CD14-positive monocyte (primary cell): ENCODE data around the gene SPAG16. TPM values are rescaled to one million over a fixed set of nuclear protein-coding genes. Genes with fewer than 3 reads are reported as not detected.

Experiments used
- DNase-seq, 3 donors: peaks; one replicate each; pipeline ENCODE4 v3.0.0-alpha.2; 2011 to 2022
- H2AFZ ChIP-seq: 2 replicates; pipeline ENCODE4 v1.6.0; 2012; ENCODE audit warnings: mild to moderate bottlenecking, low read depth, low read length, inconsistent platforms; ENCODE audit not compliant: insufficient read depth, poor library complexity, severe bottlenecking
- H3K27ac ChIP-seq, 2 donors: 1 replicate in 1 of 2; 2 replicates in 1 of 2; pipeline ENCODE4 v1.5.1; 2012 to 2013; ENCODE audit warnings: low read length in 2 of 2, control low read depth in 1 of 2, inconsistent platforms in 1 of 2, low read depth in 1 of 2, mild to moderate bottlenecking in 1 of 2
- H3K27me3 ChIP-seq, 2 donors: one replicate each; pipeline versions ENCODE4 v1.6.0 to v1.6.1; 2011 to 2013; ENCODE audit warnings: low read length in 2 of 2; ENCODE audit not compliant: control insufficient read depth in 2 of 2, insufficient read depth in 2 of 2
- H3K36me3 ChIP-seq, 2 donors: replicated peaks in 1 of 2; 1 replicate in 1 of 2; 2 replicates in 1 of 2; pipeline versions ENCODE4 v1.5.1 to v1.6.1; 2012 to 2013; ENCODE audit warnings: low read length in 2 of 2, control low read depth in 1 of 2, inconsistent platforms in 1 of 2, mild to moderate bottlenecking in 1 of 2; ENCODE audit not compliant: insufficient read depth in 2 of 2, control insufficient read depth in 1 of 2
- H3K4me1 ChIP-seq, 2 donors: 1 replicate in 1 of 2; 2 replicates in 1 of 2; pipeline versions ENCODE4 v1.5.1 to v1.6.1; 2012 to 2013; ENCODE audit warnings: low read length in 2 of 2, control low read depth in 1 of 2, inconsistent platforms in 1 of 2, mild to moderate bottlenecking in 1 of 2, moderate library complexity in 1 of 2; ENCODE audit not compliant: insufficient read depth in 2 of 2, control insufficient read depth in 1 of 2
- H3K4me2 ChIP-seq: replicated peaks from 2 replicates; pipeline ENCODE3; 2012; ENCODE audit warnings: low read length, moderate library complexity, mild to moderate bottlenecking; ENCODE audit not compliant: poor library complexity, severe bottlenecking; ENCODE audit errors: extremely low read depth
- H3K4me3 ChIP-seq, 3 experiments: fragments of 200-600 bp in 1 of 3; sonication (generic) in 1 of 3; replicated peaks in 1 of 3; 1 replicate in 2 of 3; 2 replicates in 1 of 3; pipeline ENCODE4 v1.5.1; 2011 to 2013; ENCODE audit warnings: low read length in 3 of 3, mild to moderate bottlenecking in 3 of 3, control low read depth in 2 of 3, low read depth in 2 of 3, inconsistent platforms in 1 of 3, moderate library complexity in 1 of 3
- H3K79me2 ChIP-seq: 2 replicates; pipeline ENCODE4 v1.6.0; 2012; ENCODE audit warnings: mild to moderate bottlenecking, control low read depth, inconsistent platforms, low read length, moderate library complexity; ENCODE audit not compliant: insufficient read depth
- H3K9ac ChIP-seq: 2 replicates; pipeline ENCODE4 v1.6.0; 2017; ENCODE audit warnings: low read length, mild to moderate bottlenecking; ENCODE audit not compliant: insufficient read depth, poor library complexity, severe bottlenecking
- H3K9me3 ChIP-seq, 2 donors: replicated peaks in 1 of 2; 1 replicate in 1 of 2; 2 replicates in 1 of 2; pipeline versions ENCODE4 v1.5.1 to v1.6.1; 2012 to 2013; ENCODE audit warnings: low read length in 2 of 2, control low read depth in 1 of 2; ENCODE audit not compliant: control insufficient read depth in 1 of 2, insufficient read depth in 1 of 2
- H4K20me1 ChIP-seq: 2 replicates; pipeline ENCODE4 v1.6.0; 2012; ENCODE audit warnings: mild to moderate bottlenecking, low read length, control low read depth, moderate library complexity; ENCODE audit not compliant: insufficient read depth
- H3K27ac Mint-ChIP-seq, 7 donors: one replicate each; pipeline ENCODE4 v1.8.0; 2020; ENCODE audit warnings: mild to moderate bottlenecking in 7 of 7, mixed read lengths in 7 of 7, moderate library complexity in 6 of 7, inconsistent platforms in 2 of 7
- H3K27me3 Mint-ChIP-seq, 3 donors: one replicate each; pipeline ENCODE4 v1.8.0; 2021 to 2022; ENCODE audit warnings: low read depth in 3 of 3, mild to moderate bottlenecking in 3 of 3, mixed read lengths in 3 of 3, moderate library complexity in 3 of 3, inconsistent platforms in 1 of 3
- H3K36me3 Mint-ChIP-seq, 2 donors: one replicate each; pipeline ENCODE4 v1.8.0; 2020; ENCODE audit warnings: mixed read lengths in 2 of 2, inconsistent platforms in 1 of 2, mild to moderate bottlenecking in 1 of 2
- H3K4me1 Mint-ChIP-seq: one replicate; pipeline ENCODE4 v1.8.0; 2020; ENCODE audit warnings: mild to moderate bottlenecking, mixed read lengths
- H3K4me3 Mint-ChIP-seq, 2 donors: one replicate each; pipeline ENCODE4 v1.8.0; 2020; ENCODE audit warnings: mild to moderate bottlenecking in 2 of 2, mixed read lengths in 2 of 2, moderate library complexity in 1 of 2
- H3K9me3 Mint-ChIP-seq, 7 donors: one replicate each; pipeline ENCODE4 v1.8.0; 2020 to 2022; ENCODE audit warnings: mixed read lengths in 7 of 7, mild to moderate bottlenecking in 6 of 7, moderate library complexity in 6 of 7, inconsistent platforms in 2 of 7
- CTCF ChIP-seq: fragments of 200-600 bp; IDR thresholded peaks from one replicate; pipeline ENCODE4 v1.8.0; 2022; ENCODE audit warnings: antibody characterized with exemption, mild to moderate bottlenecking
- WGBS: methylation state at CpG from one replicate; pipeline ENCODE4 v1.1.5; 2013; ENCODE audit warnings: missing lambda C conversion rate; ENCODE audit not compliant: insufficient coverage; 5-methylcytosine and 5-hydroxymethylcytosine counted together
- intact Hi-C, 2 donors: fragments of 100-400 bp; cut with micrococcal nuclease; formaldehyde crosslinking; loops; one replicate each; pipeline versions ENCODE4 v1.15.0 to v1.15.1; 2023
- polyA plus RNA-seq, 3 donors: library from polyadenylated mRNA; depleted of rRNA in 1 of 3; unstranded in 2 of 3; stranded (reverse) in 1 of 3; fragments of 300-500 nt in 2 of 3; fragments of >200 nt in 1 of 3; fragmentation: Illumina TruSeq in 2 of 3; gene quantifications; 1 replicate in 2 of 3; 2 replicates in 1 of 3; pipeline ENCODE4 v1.2.3, GENCODE V29; 2012 to 2021

Gene SPAG16
- polyA plus RNA-seq, 3 donors = 0.12 to 0.30 TPM; not detected in 1

DNA sequence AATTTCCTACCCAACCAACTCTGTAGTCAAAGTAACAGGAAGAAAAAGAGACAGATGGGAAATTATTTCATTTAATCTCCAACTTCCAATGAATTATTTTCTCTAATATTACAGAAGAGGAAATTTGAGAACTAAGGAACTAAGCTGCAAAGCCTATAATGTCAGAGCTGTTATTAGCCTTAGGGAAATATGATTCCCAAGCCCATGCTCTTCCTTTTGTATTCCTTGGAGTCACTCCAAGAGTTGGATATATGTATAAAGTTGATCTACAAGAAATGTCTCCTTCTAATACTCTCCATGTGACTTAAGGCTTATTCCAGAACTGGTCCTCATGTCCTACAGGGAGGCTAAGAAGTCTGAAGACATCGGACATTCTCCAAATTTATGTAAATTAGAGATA, 1095.0 kb downstream of the SPAG16 start:
- Histone ChIP-seq H3K79me2 (no peaks in the 10 kb centered on the region), H3K4me3 (no peak overlapping the region), H3K27me3 (no peaks in the 10 kb centered on the region), H3K4me2 (no peak overlapping the region), H3K27ac (no peak overlapping the region), H3K9ac (no peak overlapping the region), H3K36me3 (no peaks in the 10 kb centered on the region), H3K4me1 (no peaks in the 10 kb centered on the region), H3K9me3 (no peaks in the 10 kb centered on the region), H4K20me1 (no peaks in the 10 kb centered on the region), H2AFZ (no peak overlapping the region)
- no peaks in the 10 kb centered on the region for H3K4me1 Mint-ChIP-seq
- H3K9me3 Mint-ChIP-seq = no peaks in the 10 kb centered on the region
- TF ChIP-seq CTCF = no peak
- no CpG with 5 or more reads among the region's 1 CpG for WGBS
- H3K27me3 Mint-ChIP-seq = no peaks in the 10 kb centered on the region
- intact Hi-C loops = no loop called here
- no peaks in the 10 kb centered on the region for H3K36me3 Mint-ChIP-seq
- no peak overlapping the region for H3K27ac Mint-ChIP-seq
- H3K4me3 Mint-ChIP-seq = no peak overlapping the region
- DNase-seq = no peak

- H3K4me2 ChIP-seq = no peak overlapping the region
- no peak overlapping the region for H3K27ac ChIP-seq
- no peaks in the 10 kb centered on the region for H3K4me1 Mint-ChIP-seq
- DNase-seq = no peak
- no peak overlapping the region for H2AFZ ChIP-seq
- H3K36me3 ChIP-seq = no peaks in the 10 kb centered on the region
- H3K4me1 ChIP-seq = no peaks in the 10 kb centered on the region
- no peaks in the 10 kb centered on the region for H3K79me2 ChIP-seq
- no peaks in the 10 kb centered on the region for H3K9me3 ChIP-seq
- intact Hi-C loops = no loop called here
- no peak overlapping the region for H3K27ac Mint-ChIP-seq
- H3K36me3 Mint-ChIP-seq = no peaks in the 10 kb centered on the region
- peaks cover 0 to 3% (median 0%) of the 10 kb centered on the region in 7 donors for H3K9me3 Mint-ChIP-seq
- no peaks in the 10 kb centered on the region for H3K27me3 ChIP-seq
- H3K4me3 Mint-ChIP-seq = no peak overlapping the region
- WGBS = 81% methylated on average over 3 of the region's 5 CpGs
- no peak overlapping the region for H3K4me3 ChIP-seq
- no peak for TF ChIP-seq CTCF
- no peak overlapping the region for H3K9ac ChIP-seq
- no peaks in the 10 kb centered on the region for H4K20me1 ChIP-seq
- no peaks in the 10 kb centered on the region for H3K27me3 Mint-ChIP-seq
These were observed 1096.4 kb downstream of the SPAG16 start for GRCh38 chr2:214380681-214381080.
